Measurements from ENCODE around the gene PSMD11. TPM values are rescaled to one million over a fixed set of nuclear protein-coding genes. Genes with fewer than 3 reads are reported as not detected.
A peak's percentile ranks its signal among the peaks of the same experiment; 100 is the strongest.

PSMD11 gene
- total RNA-seq, 1 experiment from 2014 or later, result 123 TPM

GRCh38 chr17:32485261-32486110 is 41.2 kb downstream of the PSMD11 start:
- Mint-ChIP-seq H3K4me3 (ENCODE audit: unreplicated experiment) (peak overlapping the region; percentile 80), H3K36me3 (ENCODE audit: insufficient read depth, unreplicated experiment) (peaks cover 49% of the 10 kb centered on the region), H3K27ac (ENCODE audit: low read depth, unreplicated experiment) (no peak overlapping the region), H3K4me1 (ENCODE audit: insufficient read depth, unreplicated experiment) (peaks cover 16% of the 10 kb centered on the region), H3K27me3 (ENCODE audit: insufficient read depth, unreplicated experiment) (no peaks in the 10 kb centered on the region), H3K9me3 (ENCODE audit: unreplicated experiment) (no peaks in the 10 kb centered on the region)
- CTCF ChIA-PET, result interaction anchor here (0.6 to 4.0 kb wide), 12 partner anchors 10 to 489 kb away, joined by 3 to 39 read pairs (median 4); no protein-coding TSS in a partner anchor
- DNase-seq (ENCODE audit: unreplicated experiment), result no peak
- TF ChIP-seq, protein P1, sequence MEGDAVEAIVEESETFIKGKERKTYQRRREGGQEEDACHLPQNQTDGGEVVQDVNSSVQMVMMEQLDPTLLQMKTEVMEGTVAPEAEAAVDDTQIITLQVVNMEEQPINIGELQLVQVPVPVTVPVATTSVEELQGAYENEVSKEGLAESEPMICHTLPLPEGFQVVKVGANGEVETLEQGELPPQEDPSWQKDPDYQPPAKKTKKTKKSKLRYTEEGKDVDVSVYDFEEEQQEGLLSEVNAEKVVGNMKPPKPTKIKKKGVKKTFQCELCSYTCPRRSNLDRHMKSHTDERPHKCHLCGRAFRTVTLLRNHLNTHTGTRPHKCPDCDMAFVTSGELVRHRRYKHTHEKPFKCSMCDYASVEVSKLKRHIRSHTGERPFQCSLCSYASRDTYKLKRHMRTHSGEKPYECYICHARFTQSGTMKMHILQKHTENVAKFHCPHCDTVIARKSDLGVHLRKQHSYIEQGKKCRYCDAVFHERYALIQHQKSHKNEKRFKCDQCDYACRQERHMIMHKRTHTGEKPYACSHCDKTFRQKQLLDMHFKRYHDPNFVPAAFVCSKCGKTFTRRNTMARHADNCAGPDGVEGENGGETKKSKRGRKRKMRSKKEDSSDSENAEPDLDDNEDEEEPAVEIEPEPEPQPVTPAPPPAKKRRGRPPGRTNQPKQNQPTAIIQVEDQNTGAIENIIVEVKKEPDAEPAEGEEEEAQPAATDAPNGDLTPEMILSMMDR (IDR thresholded peaks at IDR 0.05; ENCODE audit: unreplicated experiment), result no peak
- POLR2A ChIA-PET, result interaction anchor here (0.7 to 1.9 kb wide), 6 partner anchors 11 to 344 kb away, joined by 3 to 11 read pairs (median 4); partner anchors contain the start of gene PSMD11
- BruUV-seq (replicated peaks), result no TSS peak
- intact Hi-C loops (cut with micrococcal nuclease), result no loop called here

DNA sequence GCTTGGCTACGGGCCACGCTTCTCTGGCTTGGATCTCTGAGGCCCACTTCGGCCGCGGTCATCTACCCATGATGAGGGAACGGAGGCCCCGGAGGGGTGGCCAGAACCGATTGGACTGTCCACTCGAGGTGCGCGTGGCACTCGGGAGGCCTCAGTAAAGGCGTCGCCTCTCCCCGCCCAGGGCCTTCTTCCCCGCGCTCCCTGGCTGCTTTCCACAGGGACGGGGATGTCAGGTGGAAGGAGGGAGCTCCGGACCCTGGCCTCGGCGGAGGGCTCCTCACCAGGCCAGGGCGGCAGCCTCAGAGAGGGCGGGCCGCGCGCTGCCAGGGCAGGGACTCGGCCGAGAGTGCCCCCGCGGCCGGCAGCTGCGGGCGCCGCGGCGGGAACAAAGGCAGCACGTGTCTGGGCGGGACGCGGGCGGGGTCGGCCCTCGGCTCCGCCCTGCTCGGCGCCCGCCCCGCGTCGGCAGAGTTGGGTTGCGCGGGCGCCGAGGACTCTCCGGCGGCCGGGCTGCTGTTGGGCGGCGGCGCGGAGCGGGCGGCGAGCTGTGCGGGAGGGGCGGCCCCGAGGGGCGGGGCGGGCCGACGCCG is 41.9 kb downstream of the PSMD11 start:
- H3K9me3 Mint-ChIP-seq (ENCODE audit: unreplicated experiment), result no peaks in the 10 kb centered on the region
- peaks cover 43% of the 10 kb centered on the region for H3K36me3 Mint-ChIP-seq (ENCODE audit: insufficient read depth, unreplicated experiment)
- no peaks in the 10 kb centered on the region for H3K27me3 Mint-ChIP-seq (ENCODE audit: insufficient read depth, unreplicated experiment)
- no TSS peak for BruUV-seq (replicated peaks)
- H3K27ac Mint-ChIP-seq (ENCODE audit: low read depth, unreplicated experiment), result no peak overlapping the region
- DNase-seq (ENCODE audit: unreplicated experiment), result peak; percentile 75
- TF ChIP-seq, protein P1 (IDR thresholded peaks at IDR 0.05; ENCODE audit: unreplicated experiment), result no peak
- peaks cover 20% of the 10 kb centered on the region for H3K4me1 Mint-ChIP-seq (ENCODE audit: insufficient read depth, unreplicated experiment)
- intact Hi-C loops (cut with micrococcal nuclease), result no loop called here
- H3K4me3 Mint-ChIP-seq (ENCODE audit: unreplicated experiment), result peak overlapping the region; percentile 80
- POLR2A ChIA-PET, result interaction anchor here (0.7 to 1.9 kb wide), 11 partner anchors 10 to 390 kb away, joined by 3 to 11 read pairs (median 3); partner anchors contain the start of genes MYO1D and PSMD11
- CTCF ChIA-PET, result interaction anchor here (0.6 to 2.9 kb wide), 9 partner anchors 12 to 489 kb away, joined by 3 to 16 read pairs (median 3); partner anchors contain the start of genes MYO1D and PSMD11

- Mint-ChIP-seq H3K4me3 (ENCODE audit: unreplicated experiment) (peak within 1 kb of the TSS; percentile 80), H3K4me1 (ENCODE audit: insufficient read depth, unreplicated experiment) (peaks cover 23% of the 10 kb centered on the region), H3K9me3 (ENCODE audit: unreplicated experiment) (no peaks in the 10 kb centered on the region), H3K27ac (ENCODE audit: low read depth, unreplicated experiment) (peak within 1 kb of the TSS; percentile 42), H3K36me3 (ENCODE audit: insufficient read depth, unreplicated experiment) (peaks cover 37% of the 10 kb centered on the region), H3K27me3 (ENCODE audit: insufficient read depth, unreplicated experiment) (no peaks in the 10 kb centered on the region)
- TF ChIP-seq, protein P1 (IDR thresholded peaks at IDR 0.05; ENCODE audit: unreplicated experiment), result no peak
- ChIA-PET POLR2A (interaction anchor here (0.8 to 1.9 kb wide), 12 partner anchors 9 to 390 kb away, joined by 3 to 11 read pairs (median 3); partner anchors contain the start of genes MYO1D and PSMD11), CTCF (interaction anchor here (0.6 to 2.2 kb wide), 8 partner anchors 11 to 390 kb away, joined by 3 to 8 read pairs (median 3); partner anchors contain the start of genes MYO1D and PSMD11)
- BruUV-seq (replicated peaks), result no TSS peak
- intact Hi-C loops (cut with micrococcal nuclease), result loop anchor here (1.0 kb wide), 1 partner anchor 268 kb away; no protein-coding TSS in a partner anchor
- DNase-seq (ENCODE audit: unreplicated experiment), result peak; percentile 55
These were observed 42.6 kb downstream of the PSMD11 start, which contains the start of gene CDK5R1 for GRCh38 chr17:32486701-32487472. Gene CDK5R1, plus strand, starts transcription at chr17:32486993. Its CDS starts 628 bp downstream, at chr17:32487621.

Data from MCF 10A (cell line).